Motor neuron (in vitro differentiated cells): ENCODE measurements around the gene ASXL1. TPM values are rescaled to one million over a fixed set of nuclear protein-coding genes. Genes with fewer than 3 reads are reported as not detected.
"Not testable (repeated sequence)": the region's sequence is repeated elsewhere in the genome, so short reads cannot be mapped to it uniquely, and the experiment has no call there.

Experiments used
- ATAC-seq, 8 experiments: fragments of 200-7000 bp; cut with Tn5 transposase; replicated peaks in 6 of 8; 2 replicates each; pipeline ENCODE4 v1.8.0; 2021; ENCODE audit warnings: mild to moderate bottlenecking in 8 of 8, moderate library complexity in 8 of 8
- H3K27ac ChIP-seq, 2 donors: fragments of 250-450 bp; sonication (Bioruptor Pico); 2 replicates each; pipeline ENCODE4 v1.9.0; 2021; ENCODE audit warnings: antibody characterized with exemption in 2 of 2, mild to moderate bottlenecking in 2 of 2, moderate library complexity in 1 of 2
- H3K4me1 ChIP-seq, 2 donors: fragments of 250-450 bp; sonication (Bioruptor Pico); replicated peaks in 1 of 2; 2 replicates each; pipeline ENCODE4 v1.6.1; 2021; ENCODE audit warnings: antibody characterized with exemption in 2 of 2, mild to moderate bottlenecking in 2 of 2, moderate library complexity in 1 of 2
- H3K4me3 ChIP-seq, 5 donors: fragments of 250-450 bp; sonication (Bioruptor Pico); 2 replicates each; pipeline ENCODE4 v1.9.0; 2021; ENCODE audit warnings: antibody characterized with exemption in 5 of 5, mild to moderate bottlenecking in 5 of 5, moderate library complexity in 4 of 5
- WGBS, 10 experiments: fragments of 450-650 bp; shearing (Covaris generic); methylation state at CpG; one replicate each; pipeline ENCODE4 v1.0.0; 2022; 5-methylcytosine and 5-hydroxymethylcytosine counted together
- in situ Hi-C, 9 experiments: fragments of 400-800 bp; cut with MboI; loops; one replicate each; pipeline ENCODE4 v1.15.0; 2021; ENCODE audit warnings: low sequenced_read_pairs in 9 of 9, low pct_unique_long_range_greater_than_20kb in 2 of 9; ENCODE audit not compliant: unreplicated experiment in 9 of 9
- total RNA-seq, 8 experiments: library from RNA; unstranded; fragments of 300-600 nt; gene quantifications; 2 replicates each; pipeline versions ENCODE4 v1.2.3 to v1.2.4, GENCODE V29; 2022

The ASXL1 gene
- total RNA-seq, 8 experiments from 2014 or later = 22.1 to 81.0 (median 33.3) TPM

GRCh38 chr20:32460231-32460630 lies 102.1 kb downstream of the ASXL1 start:
- peaks cover 52% of the 10 kb centered on the region in 2 donors for H3K4me1 ChIP-seq

GRCh38 chr20:32460683-32461320 lies 102.7 kb downstream of the ASXL1 start:
- no peak overlapping the region for H3K27ac ChIP-seq

More at GRCh38 chr20:32460231-32460630, 102.1 kb downstream of the ASXL1 start:
- Histone ChIP-seq H3K4me3 (no peak overlapping the region), H3K27ac (no peak overlapping the region)
- in situ Hi-C loops = no loop called here
- no peak for ATAC-seq
- 100% methylated on average over 2 of the region's 15 CpGs; no CpG with 5 or more reads in 9 of the 10 experiments for WGBS, 10 experiments

GRCh38 chr20:32461836-32462600 lies 103.9 kb downstream of the ASXL1 start:
- no peak overlapping the region for H3K27ac ChIP-seq
- H3K4me3 ChIP-seq = no peak overlapping the region
- 88 to 100% (median 96%) methylated on average over 3 to 8 of the region's 17 CpGs; no CpG with 5 or more reads in 6 of the 10 experiments for WGBS, 10 experiments
- ATAC-seq = no peak
- in situ Hi-C loops = no loop called here
- H3K4me1 ChIP-seq = peaks cover 51 to 52% of the 10 kb centered on the region in 2 donors

More at GRCh38 chr20:32460683-32461320, 102.7 kb downstream of the ASXL1 start:
- 80 to 100% (median 97%) methylated on average over 1 to 3 of the region's 24 CpGs; no CpG with 5 or more reads in 6 of the 10 experiments for WGBS, 10 experiments
- Histone ChIP-seq H3K4me3 (no peak overlapping the region), H3K4me1 (peaks cover 50 to 52% of the 10 kb centered on the region in 2 donors)
- ATAC-seq = no peak
- in situ Hi-C loops = no loop called here

- no peak for ATAC-seq
- in situ Hi-C loops = no loop called here
- Histone ChIP-seq H3K27ac (peak overlapping the region; percentile 74 to 81), H3K4me1 (peaks cover 46 to 51% of the 10 kb centered on the region in 2 donors), H3K4me3 (no peak overlapping the region)
- WGBS, 10 experiments = 48 to 100% (median 80%) methylated on average over 2 to 7 of the region's 15 CpGs; no CpG with 5 or more reads in 3 of the 10 experiments
Observed at GRCh38 chr20:32462900-32463641, 104.9 kb downstream of the ASXL1 start.

GRCh38 chr20:32463642-32464400 lies 105.7 kb downstream of the ASXL1 start:
- no peak overlapping the region for H3K4me3 ChIP-seq
- ATAC-seq = peak in 6 of 8 experiments; percentile 19 to 86 (median 79)
- in situ Hi-C loops = no loop called here
- H3K4me1 ChIP-seq = peaks cover 40 to 45% of the 10 kb centered on the region in 2 donors
- WGBS, 10 experiments = 33 to 100% (median 91%) methylated on average over 2 to 11 of the region's 28 CpGs; no CpG with 5 or more reads in 7 of the 10 experiments
- peak overlapping the region; percentile 74 to 81 for H3K27ac ChIP-seq

GRCh38 chr20:32464401-32465091 lies 106.4 kb downstream of the ASXL1 start:
- in situ Hi-C loops = no loop called here
- Histone ChIP-seq H3K4me1 (peaks cover 41 to 47% of the 10 kb centered on the region in 2 donors), H3K27ac (peak overlapping the region; percentile 74 to 81), H3K4me3 (no peak overlapping the region)
- 89 to 100% (median 94%) methylated on average over 2 to 7 of the region's 20 CpGs; no CpG with 5 or more reads in 5 of the 10 experiments for WGBS, 10 experiments
- ATAC-seq = peak in 5 of 8 experiments; percentile 11 to 30 (median 20)

- Histone ChIP-seq H3K4me1 (peaks cover 48 to 54% of the 10 kb centered on the region in 2 donors), H3K27ac (peak overlapping the region; percentile 26 to 49), H3K4me3 (no peak overlapping the region)
- in situ Hi-C loops = no loop called here
- 33 to 100% (median 60%) methylated on average over 1 of the region's 24 CpGs; no CpG with 5 or more reads in 6 of the 10 experiments for WGBS, 10 experiments
- peak in 3 of 8 experiments; percentile 1 to 84 (median 15) for ATAC-seq
Observed at GRCh38 chr20:32465092-32465900, 107.2 kb downstream of the ASXL1 start.

- peaks cover 51 to 59% of the 10 kb centered on the region in 2 donors for H3K4me1 ChIP-seq
- H3K4me3 ChIP-seq, in situ Hi-C loops: not testable (repeated sequence)
- WGBS, 10 experiments = 27 to 100% (median 87%) methylated on average over 1 to 4 of the region's 15 CpGs; no CpG with 5 or more reads in 5 of the 10 experiments
- H3K27ac ChIP-seq = peak overlapping the region; percentile 23 to 48
- ATAC-seq = peak in 5 of 8 experiments; percentile 31 to 59 (median 53)
Observed at GRCh38 chr20:32465901-32466675, 108.0 kb downstream of the ASXL1 start.

- 89 to 100% (median 97%) methylated on average over 1 to 5 of the region's 16 CpGs; no CpG with 5 or more reads in 6 of the 10 experiments for WGBS, 10 experiments
- ATAC-seq = peak in 5 of 8 experiments; percentile 1 to 7 (median 6)
- H3K27ac ChIP-seq = peak overlapping the region in 1 of 2 donors; percentile 68
Observed at GRCh38 chr20:32466739-32467505, 108.8 kb downstream of the ASXL1 start.

More at GRCh38 chr20:32466739-32467505, 108.8 kb downstream of the ASXL1 start:
- in situ Hi-C loops = no loop called here
- H3K4me1 ChIP-seq = peaks cover 51 to 59% of the 10 kb centered on the region in 2 donors
- no peak overlapping the region for H3K4me3 ChIP-seq
